ENCODE results near the gene USP46. TPM values are rescaled to one million over a fixed set of nuclear protein-coding genes. Genes with fewer than 3 reads are reported as not detected.

USP46 gene
- total RNA-seq, 1 donor from 2014 or later, result 34.6 TPM

- DNase-seq (ENCODE audit: low spot score), result no peak
Measured at GRCh38 chr4:52575406-52575805, 83.7 kb downstream of the USP46 start.

- no peak for DNase-seq (ENCODE audit: low spot score)
Measured at GRCh38 chr4:52574036-52574435, 85.1 kb downstream of the USP46 start.

DNA sequence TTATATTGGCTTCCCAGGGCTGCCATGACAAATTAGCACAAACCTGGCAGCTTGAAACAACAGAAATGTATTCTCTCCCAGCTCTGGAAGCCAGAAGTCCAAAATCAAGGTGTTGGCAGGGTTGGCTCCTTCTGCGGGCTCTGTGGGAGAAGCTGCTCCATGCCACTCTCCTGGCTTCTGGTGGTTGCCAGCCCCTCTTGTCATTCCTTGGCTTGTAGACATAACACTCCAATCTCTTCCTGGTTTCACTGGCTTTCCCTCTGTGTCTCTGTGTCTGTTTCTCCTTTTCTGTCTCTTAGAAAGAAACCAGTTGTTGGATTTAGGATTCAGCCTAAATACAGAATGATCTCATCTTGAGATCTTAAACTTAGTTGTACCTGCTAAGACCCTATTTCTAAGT, 85.5 kb downstream of the USP46 start:
- no peak for DNase-seq (ENCODE audit: low spot score)

DNA sequence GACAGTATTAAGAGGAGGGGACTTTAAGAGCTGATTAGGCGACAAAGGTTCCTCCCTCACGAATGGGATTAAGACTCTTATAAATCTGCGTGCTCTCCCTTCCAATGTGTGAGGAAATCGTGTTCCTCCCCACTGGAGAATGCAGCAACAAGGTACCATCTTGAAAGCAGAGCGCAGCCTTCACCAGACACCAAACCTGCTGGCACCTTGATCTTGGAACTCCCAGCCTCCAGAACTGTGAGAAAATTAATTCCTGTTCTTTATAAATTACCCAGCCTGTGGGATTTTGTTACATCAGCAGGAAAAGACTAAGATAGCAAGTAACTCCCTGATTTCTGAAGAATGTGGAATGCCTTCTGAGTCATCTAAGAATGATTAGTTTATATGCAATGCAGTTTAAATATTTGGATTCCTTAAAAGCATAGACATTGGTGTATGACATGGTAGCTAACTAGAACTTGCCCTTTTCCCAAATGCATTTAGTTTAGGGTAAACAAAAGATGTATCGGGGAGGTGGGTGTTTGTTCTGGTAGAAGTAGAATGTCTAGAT, 86.1 kb downstream of the USP46 start:
- DNase-seq (ENCODE audit: low spot score), result no peak

DNA sequence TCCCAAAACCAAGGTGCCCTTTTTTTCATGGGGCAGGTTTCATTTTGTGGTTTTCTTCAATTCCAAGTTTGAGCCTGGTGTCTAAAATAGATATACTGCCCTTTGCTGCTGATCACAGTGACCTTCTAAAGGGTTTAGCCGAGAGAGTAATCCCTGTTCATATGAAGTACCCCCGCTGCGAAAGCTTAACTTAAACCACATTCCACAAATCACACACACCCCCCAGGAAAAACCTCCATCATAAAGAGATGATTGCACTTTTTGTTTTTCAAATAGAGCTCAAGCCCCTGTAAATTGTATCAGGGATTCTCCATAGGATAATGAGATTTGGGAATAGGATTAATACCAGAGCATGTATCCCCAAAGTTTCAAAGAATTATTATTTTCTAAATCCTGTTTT, 90.8 kb downstream of the USP46 start:
- DNase-seq (ENCODE audit: low spot score), result no peak

DNA sequence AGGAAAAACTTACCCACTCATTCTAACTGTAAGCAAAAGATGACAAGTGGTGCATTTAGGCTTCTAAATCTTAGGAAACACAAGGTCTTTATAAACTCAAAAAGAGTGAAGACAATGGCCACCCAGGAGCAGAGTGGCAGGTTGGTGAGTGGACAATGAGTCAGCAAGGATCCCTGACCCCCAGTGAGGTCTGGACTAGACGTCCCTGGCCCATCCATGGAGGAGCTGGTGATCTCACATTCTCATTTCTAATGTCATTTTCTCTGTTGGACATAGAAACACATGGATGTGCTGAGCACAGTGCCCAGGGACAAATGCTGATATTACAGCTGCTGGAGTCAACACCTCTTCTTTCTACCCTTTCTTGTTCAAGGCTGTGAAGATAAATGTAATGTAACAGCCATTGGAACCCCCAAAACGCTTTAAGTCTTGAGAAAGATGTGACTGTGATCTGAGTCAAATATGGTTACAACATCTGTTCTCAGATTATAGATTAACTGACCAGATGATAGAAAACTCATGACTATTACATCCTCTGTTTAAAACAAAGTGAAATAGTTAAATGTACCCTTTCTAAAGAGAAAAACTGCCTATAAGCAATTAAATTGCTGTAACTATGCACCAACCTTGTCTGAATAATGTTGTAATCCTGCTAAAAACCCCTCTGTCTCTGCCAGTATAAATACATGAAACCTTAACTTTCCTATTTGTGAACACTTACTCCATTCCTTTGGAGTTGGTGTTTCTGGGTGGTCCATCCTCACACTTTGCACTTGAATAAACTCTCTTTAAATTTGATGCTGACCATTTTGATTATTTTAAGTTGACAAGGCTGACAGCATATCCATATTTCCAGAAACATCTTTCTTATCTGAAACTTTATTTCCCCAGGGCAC, 92.7 kb downstream of the USP46 start:
- no peak for DNase-seq (ENCODE audit: low spot score)

DNA sequence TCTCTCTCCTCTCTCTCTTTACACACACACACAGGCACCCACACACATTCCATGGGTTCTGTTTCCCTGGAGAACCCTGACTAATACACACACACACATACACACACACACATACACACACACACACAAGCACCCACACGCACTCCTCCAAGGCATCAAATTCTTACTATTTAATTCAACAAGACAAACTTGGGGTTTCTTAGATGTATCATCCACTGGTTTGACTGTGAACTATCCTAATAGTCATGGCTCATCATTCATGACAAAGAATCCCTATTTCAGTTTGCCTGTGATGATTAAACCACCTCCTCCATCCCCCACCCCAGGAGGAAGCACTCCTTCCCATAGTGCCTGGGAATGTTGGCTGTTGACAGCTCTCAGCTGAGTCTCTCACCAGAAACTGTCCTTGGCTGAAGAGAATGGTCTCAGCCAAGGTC, 98.2 kb downstream of the USP46 start:
- DNase-seq (ENCODE audit: low spot score), result no peak

GRCh38 chr4:52555356-52555716, 103.8 kb downstream of the USP46 start:
- no peak for DNase-seq (ENCODE audit: low spot score)

DNA sequence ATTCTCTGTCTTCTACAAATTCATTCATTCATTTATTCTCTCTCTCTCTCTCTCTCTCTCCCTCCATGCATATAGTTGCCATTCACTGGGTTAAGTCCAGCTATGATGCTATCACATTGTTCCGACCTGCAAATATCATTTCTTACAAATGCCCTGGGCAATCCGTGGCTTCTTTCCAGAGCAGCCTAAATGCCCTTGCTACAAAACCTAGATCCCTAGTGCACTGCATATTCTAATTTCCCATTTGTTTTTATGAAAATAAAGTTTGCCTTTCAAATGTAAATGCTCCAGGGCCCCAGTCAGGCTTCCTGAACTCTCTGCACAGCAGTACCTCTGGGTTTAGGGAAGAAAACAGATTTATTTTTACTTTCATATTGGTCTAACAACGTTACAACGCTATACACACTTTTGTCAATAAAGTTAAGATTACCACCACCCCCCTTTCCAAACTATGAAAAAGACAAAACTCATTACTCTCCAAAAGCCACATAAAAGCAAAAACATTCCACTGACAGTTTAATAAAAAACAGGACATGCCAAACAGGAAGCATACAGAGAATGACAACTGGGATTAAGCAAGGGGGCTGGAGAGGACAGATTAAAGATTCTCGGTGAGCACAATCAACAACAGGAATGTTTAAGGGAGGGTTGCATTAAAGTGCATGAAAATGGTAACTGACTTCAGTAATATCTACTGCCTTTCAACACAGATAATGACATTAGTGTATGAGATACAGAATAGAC, 104.3 kb downstream of the USP46 start:
- DNase-seq (ENCODE audit: low spot score), result no peak

DNA sequence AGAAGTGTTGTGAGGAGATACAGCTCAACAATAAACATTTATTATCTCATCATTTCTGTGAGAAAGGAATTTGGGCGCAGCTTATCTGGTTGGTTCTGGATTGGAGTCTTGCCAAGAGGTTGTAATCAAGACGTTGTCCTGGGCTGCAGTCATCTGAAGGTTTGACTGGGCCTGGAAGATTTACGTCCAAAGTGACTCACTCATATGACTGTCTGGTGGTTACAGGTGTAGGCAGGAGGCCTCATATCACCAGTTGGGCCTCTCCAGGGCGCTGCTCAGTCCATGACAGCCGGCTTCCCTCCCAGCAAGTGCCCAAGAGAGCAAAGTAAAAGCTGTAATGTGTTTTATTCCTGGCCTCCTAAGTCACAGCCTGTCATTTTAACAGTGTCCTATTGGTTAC, 106.3 kb downstream of the USP46 start:
- DNase-seq (ENCODE audit: low spot score), result no peak

GRCh38 chr4:52551487-52551886, 107.6 kb downstream of the USP46 start:
- no peak for DNase-seq (ENCODE audit: low spot score)

- no peak for DNase-seq (ENCODE audit: low spot score)
Measured at GRCh38 chr4:52550186-52550585, 108.9 kb downstream of the USP46 start.

- DNase-seq (ENCODE audit: low spot score), result no peak
Measured at GRCh38 chr4:52548818-52549570, 110.1 kb downstream of the USP46 start.

DNA sequence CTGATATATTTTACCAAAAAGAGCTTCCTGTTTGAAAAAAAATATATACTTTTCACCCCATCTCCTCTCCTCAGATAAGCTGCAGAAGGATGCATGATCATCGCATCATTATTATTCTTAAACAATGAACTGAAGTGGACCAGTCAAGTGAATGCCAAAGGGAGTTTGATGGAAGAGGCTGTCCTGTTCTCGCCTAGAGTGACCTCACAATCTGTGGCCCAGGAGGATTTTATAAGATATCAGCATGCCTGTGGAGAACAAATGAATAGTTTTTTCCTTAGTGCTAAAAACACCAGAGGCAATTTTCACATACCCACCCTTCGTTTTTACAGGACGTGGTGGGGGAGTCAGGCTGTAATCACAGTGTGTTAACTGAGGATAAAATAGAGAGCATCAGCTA, 112.7 kb downstream of the USP46 start:
- no peak for DNase-seq (ENCODE audit: low spot score)

- DNase-seq (ENCODE audit: low spot score), result peak; percentile 82
Measured at GRCh38 chr4:52545099-52546069, 113.7 kb downstream of the USP46 start.

Other genes starting within 250 kb of the USP46 start
- 3.7 TPM for gene ERVMER34-1, start 92.1 kb upstream of the USP46 start, total RNA-seq
- gene RASL11B, start 203.0 kb upstream of the USP46 start, total RNA-seq, result 14.5 TPM

All from ureter (tissue), 1 donor.